ENCODE results near the gene ZNF319.

The ZNF319 gene

DNA sequence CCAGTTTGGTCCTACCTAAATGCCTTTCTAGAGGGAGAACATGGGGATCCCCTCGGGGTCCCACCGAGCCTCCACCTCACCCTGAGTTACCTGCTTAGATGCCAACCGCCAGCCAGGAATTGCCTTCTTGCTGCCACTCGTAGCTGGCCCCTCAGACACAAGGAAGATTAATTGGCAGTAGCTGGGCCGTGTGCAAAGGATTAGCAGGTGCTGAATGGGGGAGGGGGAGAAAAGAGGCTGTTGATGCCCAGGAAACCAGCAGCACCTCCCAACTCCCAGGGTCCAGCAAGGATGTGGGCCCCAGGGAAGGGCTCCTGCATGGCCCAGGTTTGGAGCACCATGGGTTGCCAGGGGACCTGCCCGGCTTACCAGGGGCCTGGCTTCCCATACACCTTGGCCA, 29.5 kb downstream of the ZNF319 start, which contains the start of gene CNGB1:
CNGB1 (minus strand) TSS at position 159 of the 400 bp plus-strand sequence. CDS start 3,842 bp downstream, outside the sequence.
- DNase-seq: no peak

DNA sequence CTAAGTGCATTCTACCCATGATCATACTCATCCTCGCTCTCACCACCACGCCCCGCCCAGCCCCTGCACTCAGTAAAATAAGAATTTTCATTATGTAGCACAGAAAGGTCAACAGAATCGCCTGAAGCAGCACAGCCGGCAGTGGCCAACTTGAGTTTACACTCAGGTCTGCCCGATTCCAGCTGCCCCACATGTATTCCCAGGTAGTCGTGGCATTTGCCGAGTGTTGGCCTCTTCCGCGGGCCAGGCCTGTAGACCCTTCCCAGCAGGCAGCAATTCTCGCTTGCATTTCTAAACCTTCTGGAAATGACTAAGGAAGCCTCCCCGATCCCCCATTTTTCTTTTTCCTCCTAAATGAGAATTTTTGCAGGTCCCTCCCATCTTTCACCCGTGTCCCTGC, 30.2 kb downstream of the ZNF319 start:
- DNase-seq: no peak

DNA sequence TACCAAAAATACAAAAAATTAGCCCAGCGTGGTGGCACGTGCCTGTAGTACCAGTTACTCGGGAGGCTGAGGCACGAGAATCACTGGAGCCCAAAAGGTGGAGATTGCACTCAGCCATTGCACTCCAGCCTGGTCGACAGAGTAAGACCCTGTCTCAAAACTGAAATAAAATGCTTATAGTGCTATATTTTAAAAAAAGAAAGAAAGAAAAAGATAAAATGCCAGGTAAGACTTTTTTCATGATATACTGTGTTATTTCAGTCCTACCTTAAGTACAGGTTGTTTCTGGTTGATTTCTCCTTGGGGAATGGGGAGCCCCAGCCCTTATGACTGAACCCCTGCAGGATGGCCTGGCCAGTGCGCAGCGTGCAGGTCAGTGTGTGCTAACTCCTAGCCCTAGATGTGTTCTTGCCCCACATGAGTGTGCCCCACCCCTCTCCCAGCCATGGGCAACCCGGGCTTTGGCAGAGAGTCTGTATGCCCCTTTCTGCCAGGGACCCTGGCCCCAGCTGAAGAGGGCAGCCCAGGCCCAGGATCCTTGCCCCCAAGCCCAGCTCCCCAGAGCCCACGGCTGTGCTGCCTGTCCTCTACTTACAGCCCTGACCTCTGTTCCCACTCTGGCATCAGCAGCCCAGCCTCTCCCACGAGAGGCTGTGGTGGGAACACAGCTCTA, 30.9 kb downstream of the ZNF319 start:
- DNase-seq: no peak

DNA sequence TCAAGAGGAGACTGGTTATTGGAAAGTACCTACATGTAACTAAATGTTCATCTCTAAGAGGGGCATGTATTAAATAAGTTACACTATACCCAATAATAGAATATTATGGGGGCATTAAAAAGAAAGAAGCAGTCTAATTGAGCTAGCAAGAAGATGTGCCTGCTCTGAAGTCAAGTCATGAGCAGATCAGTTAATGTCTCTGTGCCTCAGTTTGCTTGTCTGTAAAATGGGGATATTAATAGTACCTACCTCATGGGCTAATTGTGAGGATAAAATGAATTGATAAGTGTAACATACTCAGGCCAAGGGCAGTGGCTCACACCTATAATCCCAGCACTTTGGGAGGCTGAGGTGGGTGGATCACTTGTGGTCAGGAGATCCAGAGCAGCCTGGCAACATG, 32.6 kb downstream of the ZNF319 start:
- DNase-seq: no peak

DNA sequence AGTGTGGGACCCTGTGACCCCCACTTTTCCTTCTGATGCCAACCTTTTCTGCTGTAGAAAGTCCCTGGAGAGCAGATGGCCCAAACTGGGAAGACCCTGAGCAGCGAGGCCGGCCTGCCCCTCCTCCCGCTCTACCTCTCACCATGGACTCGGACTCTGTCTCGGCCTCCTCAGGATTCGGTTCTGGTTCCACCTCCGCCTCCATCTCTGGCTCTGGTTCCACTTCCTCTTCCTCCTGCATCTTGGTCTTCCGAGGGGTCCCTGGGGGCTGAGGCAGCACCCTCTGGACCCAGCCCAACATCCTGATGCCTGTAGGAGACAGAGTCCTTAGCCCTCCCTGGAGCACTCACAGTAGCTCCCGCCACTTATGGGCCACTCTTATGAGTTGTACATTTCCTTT, 33.5 kb downstream of the ZNF319 start:
- DNase-seq: no peak

DNA sequence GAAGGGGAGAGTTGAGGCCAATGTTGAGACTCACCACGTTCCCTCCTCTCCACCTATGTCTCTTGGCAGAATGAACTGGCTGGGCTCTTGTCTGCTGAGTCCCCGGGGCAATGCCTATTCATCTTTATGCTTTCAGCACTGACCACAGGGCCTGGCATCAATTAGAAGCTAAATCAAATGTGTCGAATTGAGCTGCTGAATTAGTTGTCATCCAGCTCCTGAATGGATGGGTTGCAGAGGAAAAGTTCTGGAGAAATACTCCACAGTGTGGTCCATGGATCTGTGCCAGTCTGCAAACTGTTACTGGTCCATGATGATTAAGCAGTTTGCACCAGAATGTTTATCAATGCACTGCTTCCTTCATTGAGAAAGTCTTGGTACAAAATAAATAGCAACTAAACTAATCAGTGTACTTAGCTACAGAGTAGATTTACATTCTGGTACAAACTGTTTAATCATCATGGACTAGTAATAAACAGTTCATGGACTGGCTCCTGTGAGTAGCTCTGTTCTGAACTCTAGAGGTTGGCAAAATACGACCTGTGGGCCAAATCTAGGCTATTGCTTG, 34.2 kb downstream of the ZNF319 start:
- no peak for DNase-seq

DNA sequence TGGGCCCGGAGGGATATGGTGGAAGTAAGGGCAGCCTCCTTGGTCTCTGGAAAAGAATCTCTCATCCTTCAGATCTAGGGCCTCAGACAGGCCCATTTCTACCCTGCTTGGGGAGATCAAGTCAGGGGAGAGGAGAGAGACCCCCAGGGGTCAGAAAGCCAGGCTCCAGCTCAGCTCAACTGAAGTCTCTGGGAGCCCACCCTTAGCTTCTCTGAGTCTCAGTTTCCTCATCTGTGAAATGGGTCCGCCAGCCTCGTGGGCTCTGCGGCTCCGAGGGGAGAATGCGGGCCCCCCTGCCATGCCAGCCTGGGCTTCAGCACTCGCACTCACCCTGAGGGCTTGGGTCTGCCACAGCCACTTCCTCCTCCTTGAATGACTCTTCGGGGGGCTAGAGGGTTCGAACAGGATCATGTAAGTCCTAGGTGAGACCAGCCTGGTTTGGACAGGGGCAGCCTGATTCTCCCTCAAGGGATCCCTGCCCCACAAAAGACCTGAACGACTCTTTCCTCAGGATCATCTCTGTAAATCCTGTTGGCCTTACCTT, 36.2 kb downstream of the ZNF319 start:
- DNase-seq: no peak

DNA sequence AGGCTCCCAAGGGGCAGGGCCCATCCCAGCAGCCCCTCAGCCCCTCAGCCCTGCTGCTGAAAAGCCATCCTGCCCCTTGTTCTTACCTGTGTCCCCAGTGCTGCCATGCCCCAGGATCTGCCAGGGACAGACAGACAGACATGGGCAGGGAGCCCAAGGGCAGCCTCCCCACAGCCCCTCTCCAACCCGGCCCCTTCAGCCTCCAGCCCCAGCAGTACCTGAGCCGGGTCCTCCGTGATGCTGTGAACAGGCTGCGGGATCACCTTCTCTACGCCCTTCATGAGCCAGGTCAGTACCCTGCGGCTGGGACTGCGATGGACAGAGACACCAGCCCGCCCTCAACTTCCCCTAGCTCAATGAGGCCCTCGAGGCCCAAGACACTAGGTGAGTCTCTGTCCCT, 37.7 kb downstream of the ZNF319 start:
- DNase-seq: no peak

DNA sequence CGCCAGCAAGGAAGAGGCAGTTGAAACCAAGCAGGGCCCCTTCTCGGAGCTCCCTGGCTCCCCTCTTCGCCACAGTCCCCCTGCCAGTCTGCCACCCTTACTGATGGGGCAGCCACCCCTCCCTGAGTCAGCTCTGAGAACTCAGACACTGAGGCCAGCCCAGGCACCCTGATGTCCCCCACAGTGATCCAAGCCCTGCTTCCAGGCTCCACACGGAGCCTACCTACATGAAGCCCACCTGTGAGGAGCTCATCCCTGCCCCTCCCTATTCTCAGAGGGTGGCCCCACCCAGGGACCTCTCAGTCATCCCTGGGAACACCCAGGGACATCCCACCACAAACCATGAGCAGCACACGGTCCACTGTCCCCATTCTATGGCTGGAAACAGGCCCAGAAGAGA, 38.4 kb downstream of the ZNF319 start:
- DNase-seq: no peak

DNA sequence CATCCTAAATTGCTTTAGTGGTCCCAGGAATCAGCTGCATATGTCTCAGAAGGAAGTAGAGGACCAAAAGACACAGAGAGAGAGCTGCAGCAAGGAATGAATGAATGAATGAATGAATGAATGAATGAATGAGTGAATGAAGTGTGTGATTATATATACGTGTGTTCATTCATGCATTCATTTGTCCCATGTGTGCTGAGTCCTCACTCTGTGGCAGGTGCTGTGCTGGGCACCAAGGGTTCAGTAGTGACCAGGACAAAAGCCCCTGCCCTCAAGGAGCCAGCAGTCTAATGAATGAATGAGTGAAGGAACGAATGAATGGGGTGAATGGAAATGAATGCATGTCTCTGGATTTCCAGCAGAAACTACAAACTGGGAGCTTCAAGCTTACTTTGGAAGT, 38.9 kb downstream of the ZNF319 start:
- DNase-seq: no peak

DNA sequence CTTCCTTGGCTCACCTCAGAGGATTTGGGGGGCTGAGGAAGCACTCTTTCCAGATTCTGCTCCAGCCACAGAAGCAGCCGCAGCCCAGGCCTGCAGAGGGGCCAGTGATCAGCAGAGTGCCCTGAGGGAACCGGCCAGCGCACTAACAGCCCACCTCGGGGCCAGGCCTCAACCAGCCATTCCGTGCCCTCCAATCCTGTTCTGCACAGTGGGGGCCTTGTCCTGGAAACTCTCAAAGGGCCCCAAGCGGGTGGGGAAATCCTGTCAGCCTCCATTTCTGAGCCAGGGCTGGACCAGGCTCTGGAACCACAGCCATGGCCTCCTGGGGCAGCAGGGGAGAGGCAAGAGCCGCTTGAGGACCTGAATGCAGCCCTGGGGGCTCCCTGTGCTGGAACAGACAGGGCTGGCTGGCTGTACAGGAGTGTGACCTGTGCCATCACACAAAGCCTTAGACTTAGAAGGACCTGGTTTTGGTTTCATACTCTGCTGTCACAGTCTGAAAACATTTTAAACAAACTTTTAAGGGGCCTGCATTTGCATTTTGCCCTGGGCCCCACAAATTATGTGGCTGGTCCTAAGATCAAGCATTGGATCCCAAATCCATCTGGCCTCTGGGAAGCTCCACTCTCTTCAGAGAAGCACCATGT, 39.5 kb downstream of the ZNF319 start:
- DNase-seq: no peak

DNA sequence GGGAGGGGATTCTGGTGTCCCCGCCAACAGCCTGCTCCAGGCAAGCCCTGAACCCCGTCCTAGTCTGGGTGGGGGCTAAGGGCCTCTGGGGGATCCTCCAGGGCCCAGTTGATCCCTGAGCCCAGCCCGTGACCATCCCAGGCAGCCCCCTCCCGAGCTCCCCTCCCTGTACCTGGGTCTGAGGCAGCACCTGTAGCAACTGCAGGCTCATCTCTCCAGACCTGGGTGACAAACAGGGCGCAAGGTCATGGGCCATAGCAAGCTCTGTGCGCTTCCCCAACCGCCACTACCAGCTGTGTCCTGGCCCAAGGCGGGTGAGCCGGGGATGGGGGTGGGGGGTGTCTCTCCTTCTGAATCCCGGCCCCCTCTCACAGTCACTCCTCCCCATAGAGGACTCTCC, 40.2 kb downstream of the ZNF319 start:
- no peak for DNase-seq

DNA sequence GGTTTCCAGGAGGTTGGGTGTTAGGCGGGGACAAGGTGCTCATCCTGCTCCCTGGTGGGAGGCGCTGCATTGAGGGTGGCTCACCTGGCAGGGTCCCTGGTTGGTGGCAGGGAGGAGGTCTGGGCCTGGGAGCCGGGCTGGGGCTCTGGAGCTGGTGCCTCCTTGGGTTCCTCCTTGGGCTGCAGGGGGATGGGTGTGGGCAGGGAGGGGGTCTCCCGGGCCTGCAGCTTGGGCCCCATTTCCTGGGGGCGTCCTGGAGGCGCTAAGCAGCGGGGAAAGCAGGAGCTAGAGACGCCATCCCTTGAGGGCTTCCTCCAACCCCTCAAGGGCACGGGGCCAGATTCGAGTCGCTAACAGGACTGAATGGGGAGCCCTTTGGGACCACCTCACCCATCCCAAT, 40.7 kb downstream of the ZNF319 start:
- no peak for DNase-seq

DNA sequence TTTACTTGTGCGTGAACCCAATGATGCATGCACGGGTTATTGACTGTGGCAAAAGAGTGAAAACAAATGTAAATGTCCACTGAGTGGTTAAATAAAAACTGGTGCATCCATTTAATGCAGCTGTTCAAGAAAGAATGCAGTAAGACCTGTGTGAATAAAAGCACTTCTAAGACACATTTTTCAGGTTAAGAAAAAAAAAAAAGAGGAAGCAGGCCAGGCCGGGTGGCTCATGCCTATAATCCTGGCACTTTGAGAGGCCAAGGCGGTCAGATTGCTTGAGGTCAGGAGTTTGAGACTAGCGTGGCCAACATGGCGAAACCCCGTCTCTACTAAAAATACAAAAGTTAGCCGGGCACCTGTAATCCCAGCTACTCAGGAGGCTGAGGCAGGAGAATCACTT, 41.4 kb downstream of the ZNF319 start:
- DNase-seq: no peak

DNA sequence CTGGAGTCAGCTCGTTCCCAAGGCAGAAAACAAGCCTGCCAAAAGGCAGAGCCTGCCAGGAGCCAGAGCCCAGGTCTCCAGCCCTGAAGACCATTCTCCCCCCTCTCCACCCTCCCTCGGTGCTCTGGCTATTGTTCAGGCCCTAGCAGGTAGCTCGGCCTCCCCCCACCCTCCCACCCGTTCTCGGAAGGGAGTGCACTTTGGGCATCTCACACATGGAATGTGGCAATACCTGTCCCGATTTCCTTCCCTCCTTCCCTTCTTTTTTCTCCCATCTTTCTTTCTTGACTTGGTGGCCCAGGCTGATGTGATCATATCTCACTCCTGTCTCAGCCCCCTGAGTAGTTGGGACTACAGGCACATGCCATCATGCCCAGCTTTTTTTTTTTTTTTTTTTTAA, 41.9 kb downstream of the ZNF319 start:
- DNase-seq: no peak

DNA sequence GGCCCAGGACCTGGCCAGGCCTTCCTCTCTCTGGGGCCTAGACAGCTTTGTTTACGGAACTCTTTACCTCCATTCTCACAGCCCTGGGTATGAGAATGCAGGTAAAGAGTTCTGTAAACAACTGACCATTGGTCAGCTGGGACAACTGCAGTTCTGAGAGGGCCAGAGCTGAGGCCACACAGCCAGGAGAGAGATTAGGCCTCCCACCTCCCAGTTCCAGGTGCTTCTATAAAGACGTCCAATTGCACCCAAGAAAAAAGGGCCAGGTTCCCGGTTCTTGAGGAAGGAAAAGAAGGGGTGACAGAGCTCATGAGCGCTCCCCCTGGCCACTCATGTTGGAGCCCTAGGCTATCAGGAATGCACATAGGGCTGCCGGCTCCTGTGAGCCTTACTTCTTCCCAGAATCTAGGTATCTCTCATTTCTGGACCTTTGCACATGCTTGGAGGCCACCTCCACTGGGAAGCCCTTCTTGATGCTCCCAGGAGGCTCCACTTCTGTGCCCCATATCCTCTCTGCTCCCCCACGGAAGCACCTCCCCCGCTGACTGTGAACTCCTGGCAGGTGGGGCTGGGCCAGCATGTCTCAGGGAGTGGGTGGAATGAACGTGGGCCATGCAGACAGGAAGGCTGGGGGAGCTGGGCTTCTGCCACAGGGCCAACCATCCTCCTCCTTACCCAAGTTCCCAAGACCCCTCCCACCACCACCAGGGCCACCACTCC, 42.6 kb downstream of the ZNF319 start:
- no peak for DNase-seq

DNA sequence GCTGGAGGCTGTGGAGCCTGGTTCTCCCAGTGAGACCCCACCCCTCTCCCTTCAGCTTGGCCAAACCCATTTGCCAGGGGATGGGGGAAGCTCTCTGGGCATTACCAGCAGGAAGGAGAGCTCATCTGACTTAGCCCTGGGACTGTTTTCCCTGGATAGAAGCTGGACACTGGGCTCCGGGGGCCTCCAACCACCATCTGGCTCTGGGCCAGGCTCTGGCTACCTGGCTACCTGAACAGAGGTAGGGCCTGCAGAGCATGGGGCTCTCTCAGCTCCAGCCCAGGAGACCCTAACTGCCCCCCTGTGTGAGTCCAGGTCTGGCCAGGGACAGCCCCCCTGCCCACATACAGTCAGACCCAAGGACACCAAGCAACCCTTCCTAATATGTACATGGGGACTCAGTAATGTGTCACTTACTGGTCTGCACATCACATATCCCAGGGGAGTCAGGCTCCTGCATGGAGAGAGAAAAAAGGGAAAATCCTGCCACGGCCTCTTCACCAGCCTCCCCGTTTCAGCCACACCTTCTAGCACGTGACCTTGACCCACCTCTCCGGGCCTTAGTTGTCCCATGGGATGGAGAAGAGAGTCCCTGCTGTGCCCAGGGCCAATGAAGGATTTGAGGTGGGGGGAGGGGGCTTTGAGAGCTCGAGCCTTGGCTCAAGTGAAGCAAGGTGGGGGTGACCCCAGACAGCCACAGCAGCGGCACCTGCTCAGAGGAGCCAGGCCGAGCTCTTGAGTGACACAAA, 43.4 kb downstream of the ZNF319 start:
- no peak for DNase-seq

DNA sequence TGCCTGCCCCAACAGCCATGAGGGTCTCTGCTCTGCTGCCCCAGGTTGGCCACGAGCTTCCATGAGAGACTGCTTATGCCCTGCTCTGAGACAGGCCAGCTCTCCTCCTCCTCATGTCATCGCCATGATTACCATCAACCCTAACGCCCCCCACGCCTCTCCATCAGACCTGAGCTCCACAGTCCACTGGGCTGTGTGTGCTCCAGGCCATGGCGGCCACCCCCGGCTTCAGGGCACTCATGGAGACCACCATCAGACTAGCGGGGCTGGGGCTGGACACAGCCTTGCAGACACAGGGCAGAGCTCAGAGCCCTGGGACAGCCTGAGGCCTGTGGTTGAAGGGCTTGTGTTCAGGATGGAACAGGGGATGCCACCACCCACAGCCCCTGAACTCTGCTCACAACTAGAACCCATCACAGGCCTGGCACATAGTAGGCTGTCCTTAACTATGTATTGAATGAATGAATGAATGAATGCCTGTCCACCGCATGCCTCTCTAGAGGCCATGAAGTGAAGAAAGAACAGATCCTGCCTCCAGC, 44.1 kb downstream of the ZNF319 start:
- DNase-seq: no peak

DNA sequence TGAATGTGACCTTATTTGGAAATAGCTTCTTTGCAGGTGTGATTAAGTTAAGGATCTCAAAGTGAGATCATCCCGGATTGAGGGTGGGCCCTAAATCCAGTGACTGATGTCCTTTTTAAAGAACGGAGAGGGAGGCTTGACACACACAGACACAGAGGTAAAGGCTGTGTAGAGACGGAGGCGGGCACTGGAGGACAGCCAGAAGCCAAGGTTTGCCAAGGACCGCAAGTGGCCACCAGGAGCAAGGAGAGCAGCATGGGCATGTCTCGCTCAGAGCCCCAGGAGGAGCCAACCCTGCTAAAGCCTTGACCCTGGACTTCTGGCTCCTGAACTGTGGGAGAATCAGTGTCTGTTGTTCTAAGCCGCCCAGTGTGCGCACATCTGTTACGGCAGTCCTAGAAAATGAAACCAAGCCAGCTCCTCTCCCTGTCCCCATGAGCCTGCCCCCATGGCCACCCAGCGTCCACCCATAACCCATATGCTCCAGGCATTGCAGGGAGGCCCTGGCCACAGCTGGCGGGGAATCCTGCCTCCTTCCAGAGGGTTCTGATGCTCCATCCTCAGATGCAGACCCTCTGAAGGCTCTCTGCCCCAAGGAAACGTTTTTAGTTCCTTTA, 44.8 kb downstream of the ZNF319 start:
- DNase-seq: no peak

DNA sequence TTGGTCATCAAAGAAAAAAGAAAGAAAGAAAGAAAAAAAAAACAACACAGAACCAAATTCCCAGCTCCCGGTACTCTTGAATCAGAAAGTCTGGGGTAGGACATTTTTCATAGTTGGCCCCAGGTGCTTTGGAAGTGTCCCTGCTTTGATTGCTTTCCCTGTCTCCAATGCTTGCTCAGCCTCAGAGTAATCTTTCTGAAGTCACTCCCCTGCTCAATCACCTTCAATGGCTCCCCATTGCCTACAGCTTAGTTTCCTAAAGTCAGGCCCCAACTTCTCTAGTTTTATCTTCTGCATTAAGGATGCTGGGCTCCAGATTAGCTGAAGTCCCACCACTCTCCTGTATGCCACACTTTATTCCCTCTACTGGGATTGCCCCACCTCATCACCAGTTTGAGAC, 46.6 kb downstream of the ZNF319 start:
- no peak for DNase-seq

DNA sequence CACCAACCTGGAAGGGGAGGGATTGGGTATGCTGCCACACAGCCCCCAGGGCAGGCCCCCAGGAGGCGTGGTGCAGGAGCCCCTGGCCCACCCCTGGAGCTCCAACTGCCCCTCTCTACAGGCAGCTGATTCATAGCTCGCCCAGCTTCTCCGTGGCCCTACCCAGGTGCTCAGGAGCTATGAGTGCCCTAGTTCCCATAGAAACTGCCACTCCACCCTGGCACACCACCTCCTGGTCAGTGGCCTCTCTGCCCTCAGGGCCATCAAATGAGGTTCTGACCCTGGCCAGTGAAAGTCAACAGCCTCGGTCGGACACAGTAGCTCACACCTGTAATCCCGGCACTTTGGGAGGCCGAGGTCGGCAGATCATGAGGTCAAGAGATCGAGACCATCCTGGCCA, 47.6 kb downstream of the ZNF319 start:
- no peak for DNase-seq
